ENCODE measurements around the gene DIS3L.
"Not testable (repeated sequence)": the region's sequence is repeated elsewhere in the genome, so short reads cannot be mapped to it uniquely, and the experiment has no call there.

Gene DIS3L

GRCh38 chr15:66293419-66294156 is at the start of gene DIS3L:
Gene DIS3L (plus strand): TSS chr15:66293568. CDS start chr15:66293597, 29 bp downstream.
- CTCF ChIA-PET, result interaction anchor here (2.2 kb wide), 2 partner anchors 204 to 205 kb away, joined by 7 to 9 read pairs; partner anchors contain the start of gene SNAPC5
- H3K4me3 Mint-ChIP-seq, result peak within 1 kb of the TSS; percentile 83

GRCh38 chr15:66245832-66246231 is 47.5 kb upstream of the DIS3L start:
- H3K9me3 Mint-ChIP-seq, DNase-seq, H3K4me1 Mint-ChIP-seq, H3K36me3 Mint-ChIP-seq, H3K27ac Mint-ChIP-seq, CTCF ChIA-PET, H3K4me3 Mint-ChIP-seq: not testable (repeated sequence)
- peaks cover 58% of the 10 kb centered on the region for H3K27me3 Mint-ChIP-seq

More at GRCh38 chr15:66293419-66294156, at the start of gene DIS3L:
- H3K27ac Mint-ChIP-seq, result peak within 1 kb of the TSS; percentile 95
- H3K4me1 Mint-ChIP-seq, result peaks cover 53% of the 10 kb centered on the region
- no peaks in the 10 kb centered on the region for H3K9me3 Mint-ChIP-seq
- H3K36me3 Mint-ChIP-seq, result peaks cover 20% of the 10 kb centered on the region
- peaks cover 8% of the 10 kb centered on the region for H3K27me3 Mint-ChIP-seq
- DNase-seq, result peak; percentile 73

GRCh38 chr15:66246937-66247336 is 46.4 kb upstream of the DIS3L start:
- CTCF ChIA-PET, result interaction anchor here (0.6 to 0.7 kb wide), 2 partner anchors 31 to 224 kb away, joined by 3 to 4 read pairs; no protein-coding TSS in a partner anchor
- H3K27me3 Mint-ChIP-seq, result peaks cover 69% of the 10 kb centered on the region

GRCh38 chr15:66249605-66250174 is 43.7 kb upstream of the DIS3L start:
- no peak overlapping the region for H3K27ac Mint-ChIP-seq
- no peaks in the 10 kb centered on the region for H3K36me3 Mint-ChIP-seq
- CTCF ChIA-PET, result interaction anchor here (1.4 kb wide), 1 partner anchor 18 kb away, joined by 4 read pairs; no protein-coding TSS in a partner anchor
- no peaks in the 10 kb centered on the region for H3K9me3 Mint-ChIP-seq
- H3K4me3 Mint-ChIP-seq, result no peak overlapping the region
- no peak for DNase-seq
- peaks cover 19% of the 10 kb centered on the region for H3K4me1 Mint-ChIP-seq
- H3K27me3 Mint-ChIP-seq, result peaks cover 76% of the 10 kb centered on the region

More at GRCh38 chr15:66246937-66247336, 46.4 kb upstream of the DIS3L start:
- H3K4me3 Mint-ChIP-seq, result no peak overlapping the region
- H3K36me3 Mint-ChIP-seq, result no peaks in the 10 kb centered on the region
- DNase-seq, result no peak
- peaks cover 9% of the 10 kb centered on the region for H3K4me1 Mint-ChIP-seq
- H3K27ac Mint-ChIP-seq, result no peak overlapping the region
- no peaks in the 10 kb centered on the region for H3K9me3 Mint-ChIP-seq

- no peaks in the 10 kb centered on the region for H3K9me3 Mint-ChIP-seq
- peaks cover 83% of the 10 kb centered on the region for H3K27me3 Mint-ChIP-seq
- no peaks in the 10 kb centered on the region for H3K36me3 Mint-ChIP-seq
- no peak overlapping the region for H3K4me3 Mint-ChIP-seq
- H3K27ac Mint-ChIP-seq, result no peak overlapping the region
- CTCF ChIA-PET, result interaction anchor here (0.7 to 1.4 kb wide), 6 partner anchors 13 to 248 kb away, joined by 3 to 4 read pairs (median 3); no protein-coding TSS in a partner anchor
- DNase-seq, result no peak
- peaks cover 19% of the 10 kb centered on the region for H3K4me1 Mint-ChIP-seq
These were observed 42.1 kb upstream of the DIS3L start for GRCh38 chr15:66251065-66251789.

- Mint-ChIP-seq H3K9me3 (no peaks in the 10 kb centered on the region), H3K27me3 (peaks cover 91% of the 10 kb centered on the region), H3K4me3 (peak overlapping the region; percentile 58), H3K27ac (no peak overlapping the region), H3K4me1 (peaks cover 19% of the 10 kb centered on the region), H3K36me3 (no peaks in the 10 kb centered on the region)
- DNase-seq, result peak; percentile 61
- CTCF ChIA-PET, result interaction anchor here (1.0 to 1.2 kb wide), 4 partner anchors 13 to 247 kb away, joined by 3 to 5 read pairs (median 4); partner anchors contain the start of gene SNAPC5
These were observed 41.3 kb upstream of the DIS3L start for GRCh38 chr15:66251790-66252684.

GRCh38 chr15:66252685-66253417 is 40.5 kb upstream of the DIS3L start:
- Mint-ChIP-seq H3K9me3 (no peaks in the 10 kb centered on the region), H3K27me3 (peaks cover 91% of the 10 kb centered on the region), H3K27ac (no peak overlapping the region), H3K4me1 (peaks cover 19% of the 10 kb centered on the region), H3K36me3 (no peaks in the 10 kb centered on the region), H3K4me3 (peak overlapping the region; percentile 58)
- DNase-seq, result peak; percentile 39
- CTCF ChIA-PET, result interaction anchor here (1.0 kb wide), 1 partner anchor 245 kb away, joined by 5 read pairs; the partner anchor contains the start of gene SNAPC5

- no peaks in the 10 kb centered on the region for H3K36me3 Mint-ChIP-seq
- peaks cover 19% of the 10 kb centered on the region for H3K4me1 Mint-ChIP-seq
- CTCF ChIA-PET, result no interaction called here
- DNase-seq, result no peak
- H3K27me3 Mint-ChIP-seq, result peaks cover 86% of the 10 kb centered on the region
- no peaks in the 10 kb centered on the region for H3K9me3 Mint-ChIP-seq
- peak within 1 kb of the TSS; percentile 66 for H3K4me3 Mint-ChIP-seq
- H3K27ac Mint-ChIP-seq, result no peak within 1 kb of the TSS
These were observed 39.8 kb upstream of the DIS3L start, which contains the start of gene MEGF11 for GRCh38 chr15:66253418-66254088. Gene MEGF11 (minus strand): TSS chr15:66253750. CDS start chr15:66128403, 125,347 bp downstream.

GRCh38 chr15:66254089-66254950 is 39.0 kb upstream of the DIS3L start:
- DNase-seq, result no peak
- Mint-ChIP-seq H3K27ac (no peak overlapping the region), H3K9me3 (no peaks in the 10 kb centered on the region), H3K4me1 (peaks cover 13% of the 10 kb centered on the region), H3K4me3 (peak overlapping the region; percentile 66), H3K36me3 (no peaks in the 10 kb centered on the region), H3K27me3 (peaks cover 85% of the 10 kb centered on the region)
- CTCF ChIA-PET, result no interaction called here

- Mint-ChIP-seq H3K4me3 (no peak overlapping the region), H3K9me3 (no peaks in the 10 kb centered on the region), H3K27ac (no peak overlapping the region), H3K4me1 (peaks cover 13% of the 10 kb centered on the region), H3K36me3 (no peaks in the 10 kb centered on the region), H3K27me3 (peaks cover 82% of the 10 kb centered on the region)
- CTCF ChIA-PET, result no interaction called here
- DNase-seq, result no peak
These were observed 38.3 kb upstream of the DIS3L start for GRCh38 chr15:66254951-66255676.

- peaks cover 12% of the 10 kb centered on the region for H3K4me1 Mint-ChIP-seq
- H3K27me3 Mint-ChIP-seq, result peaks cover 73% of the 10 kb centered on the region
- H3K27ac Mint-ChIP-seq, result no peak overlapping the region
- no peak for DNase-seq
- no peaks in the 10 kb centered on the region for H3K9me3 Mint-ChIP-seq
- no peaks in the 10 kb centered on the region for H3K36me3 Mint-ChIP-seq
- CTCF ChIA-PET, result no interaction called here
- H3K4me3 Mint-ChIP-seq, result no peak overlapping the region
These were observed 36.7 kb upstream of the DIS3L start for GRCh38 chr15:66256692-66257091.

Measured in activated naive CD4-positive, alpha-beta T cell treated with anti-CD3 and anti-CD28 coated beads, Interleukin-2, amount 10 ng/mL, durations not matched to agents 7 days and 5 days (primary cell).